ENCODE measurements around the gene MFAP4.

DNA sequence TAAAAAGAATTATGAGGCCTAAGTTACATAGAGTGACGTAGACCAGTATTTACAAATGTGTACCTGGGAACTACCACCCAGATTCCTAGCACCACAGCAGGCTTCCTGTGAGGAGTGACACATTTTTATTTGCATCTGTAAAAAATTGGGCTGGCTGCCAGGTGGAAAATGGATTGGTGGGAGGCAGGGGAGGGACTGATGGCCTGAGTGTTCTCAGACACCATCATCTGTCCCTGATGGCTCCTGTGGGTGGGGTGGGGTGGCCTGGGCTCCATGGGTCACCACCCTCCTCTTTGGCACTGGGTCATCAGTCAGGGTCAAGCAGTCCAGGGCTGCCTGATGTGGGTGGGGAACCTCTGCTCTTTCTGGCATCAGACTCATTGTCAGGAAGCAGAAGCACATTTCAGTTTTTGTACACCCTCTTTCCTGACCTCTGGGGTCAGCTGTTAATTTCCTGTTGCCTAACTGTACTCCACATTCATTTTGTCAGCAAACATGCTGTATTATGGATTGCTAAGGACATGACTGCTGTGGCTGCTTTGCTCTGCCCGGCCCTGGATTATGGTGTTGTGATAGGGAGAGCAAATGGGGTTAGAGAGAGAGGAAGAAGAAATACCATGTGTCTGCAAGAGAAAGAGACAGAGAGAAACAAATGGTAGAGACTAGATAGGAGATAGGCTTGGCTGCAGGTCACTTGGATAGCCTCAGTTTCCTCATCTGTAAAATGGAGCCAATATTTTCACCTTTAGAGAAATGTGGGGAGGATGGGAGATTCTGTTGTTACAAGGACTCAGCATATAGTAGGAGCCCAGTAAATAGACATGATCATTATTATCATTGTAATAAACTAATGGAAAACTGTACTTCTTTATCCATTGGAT is 11.6 kb upstream of the MFAP4 start:
- TF ChIP-seq, protein P1, sequence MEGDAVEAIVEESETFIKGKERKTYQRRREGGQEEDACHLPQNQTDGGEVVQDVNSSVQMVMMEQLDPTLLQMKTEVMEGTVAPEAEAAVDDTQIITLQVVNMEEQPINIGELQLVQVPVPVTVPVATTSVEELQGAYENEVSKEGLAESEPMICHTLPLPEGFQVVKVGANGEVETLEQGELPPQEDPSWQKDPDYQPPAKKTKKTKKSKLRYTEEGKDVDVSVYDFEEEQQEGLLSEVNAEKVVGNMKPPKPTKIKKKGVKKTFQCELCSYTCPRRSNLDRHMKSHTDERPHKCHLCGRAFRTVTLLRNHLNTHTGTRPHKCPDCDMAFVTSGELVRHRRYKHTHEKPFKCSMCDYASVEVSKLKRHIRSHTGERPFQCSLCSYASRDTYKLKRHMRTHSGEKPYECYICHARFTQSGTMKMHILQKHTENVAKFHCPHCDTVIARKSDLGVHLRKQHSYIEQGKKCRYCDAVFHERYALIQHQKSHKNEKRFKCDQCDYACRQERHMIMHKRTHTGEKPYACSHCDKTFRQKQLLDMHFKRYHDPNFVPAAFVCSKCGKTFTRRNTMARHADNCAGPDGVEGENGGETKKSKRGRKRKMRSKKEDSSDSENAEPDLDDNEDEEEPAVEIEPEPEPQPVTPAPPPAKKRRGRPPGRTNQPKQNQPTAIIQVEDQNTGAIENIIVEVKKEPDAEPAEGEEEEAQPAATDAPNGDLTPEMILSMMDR (conservative IDR thresholded peaks at IDR 0.05; ENCODE audit: low read length), result no peak
- TF ChIP-seq EZH2phosphoT487 (IDR thresholded peaks at IDR 0.05; ENCODE audit: borderline replicate concordance), result no peak

All from Loucy (cell line).